A549 (cell line): ENCODE measurements around the gene DNAJC16.

Experiments
- CTCF ChIP-seq: fragments of >200 bp; sonication (Bioruptor Twin); formaldehyde crosslinking; IDR thresholded peaks from 3 replicates; pipeline ENCODE4 v1.5.1; 2016
- EP300 ChIP-seq, 2 experiments: fragments of >200 bp; sonication (Bioruptor Twin); formaldehyde crosslinking; IDR thresholded peaks; 2 replicates in 1 of 2; 3 replicates in 1 of 2; pipeline ENCODE4 v1.6.1; 2016 to 2017
- HEYL ChIP-seq: fragments of 250-450 bp; sonication (Bioruptor Pico); IDR thresholded peaks from 2 replicates; pipeline ENCODE4 v1.8.0; 2021; ENCODE audit warnings: mild to moderate bottlenecking, moderate library complexity
- HOXB13 ChIP-seq: fragments of 250-450 bp; sonication (Bioruptor Pico); IDR thresholded peaks from 2 replicates; pipeline ENCODE4 v1.5.0; 2020; ENCODE audit warnings: low read depth, mild to moderate bottlenecking, moderate library complexity
- KDM1A ChIP-seq: fragments of 200-600 bp; sonication (generic); IDR thresholded peaks from 2 replicates; pipeline ENCODE4 v1.6.1; 2016; ENCODE audit warnings: low read depth, mild to moderate bottlenecking
- MAFK ChIP-seq: fragments of 450-650 bp; IDR thresholded peaks from 2 replicates; pipeline ENCODE4 v1.6.1; 2014; ENCODE audit not compliant: partially characterized antibody
- PBX3 ChIP-seq: IDR thresholded peaks from 2 replicates; pipeline ENCODE4 v1.6.1; 2012
- POLR2A ChIP-seq: IDR thresholded peaks from 2 replicates; pipeline ENCODE4 v1.6.1; 2012; ENCODE audit warnings: mild to moderate bottlenecking, low read length
- REST ChIP-seq: fragments of 200-600 bp; sonication (generic); IDR thresholded peaks from 2 replicates; pipeline ENCODE4 v1.6.1; 2016; ENCODE audit warnings: antibody characterized with exemption, mild to moderate bottlenecking, moderate library complexity
- RNF2 ChIP-seq: fragments of 200-600 bp; sonication (generic); IDR thresholded peaks from 2 replicates; pipeline ENCODE4 v1.6.1; 2016; ENCODE audit warnings: low read depth, mild to moderate bottlenecking, antibody characterized with exemption, moderate library complexity, borderline replicate concordance
- SMC3 ChIP-seq: fragments of >200 bp; sonication (Bioruptor Twin); formaldehyde crosslinking; IDR thresholded peaks from 3 replicates; pipeline ENCODE4 v1.6.1; 2018; ENCODE audit warnings: inconsistent platforms

- no peak for TF ChIP-seq CTCF
- TF ChIP-seq POLR2A, result no peak
- TF ChIP-seq KDM1A, result no peak
- TF ChIP-seq HOXB13 (CRISPR knock-in tag), result no peak
- no peak for TF ChIP-seq EP300 (IDR thresholded peaks at IDR 0.05)
- TF ChIP-seq HEYL (CRISPR knock-in tag), result no peak
- TF ChIP-seq RNF2, result no peak
- TF ChIP-seq MAFK, result no peak
- TF ChIP-seq REST, result no peak
- TF ChIP-seq PBX3, result no peak
- TF ChIP-seq SMC3, result no peak
These were observed 41.0 kb upstream of the DNAJC16 start for GRCh38 chr1:15485636-15486035.
